ENCODE results near the gene CXCL14.

DNA sequence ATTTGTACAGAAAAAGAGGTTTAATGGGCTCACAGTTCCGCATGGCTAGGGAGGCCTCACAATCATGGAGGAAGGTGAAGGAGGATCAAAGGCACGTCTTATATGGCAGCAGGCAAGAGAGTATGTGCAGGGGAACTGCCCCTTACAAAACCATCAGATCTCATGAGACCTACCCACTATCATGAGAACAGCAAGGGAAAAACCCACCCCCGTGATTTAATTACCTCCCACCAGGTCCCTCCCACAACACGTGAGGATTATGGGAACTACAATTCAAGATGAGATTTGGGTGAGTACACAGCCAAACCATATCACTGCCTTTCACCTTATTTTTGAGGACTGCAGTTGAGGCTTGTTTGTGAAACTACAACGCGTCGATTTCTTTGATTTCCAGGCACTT is 22.2 kb downstream of the CXCL14 start:
- TF ChIP-seq EP300 (IDR thresholded peaks at IDR 0.05), result no peak
- TF ChIP-seq, protein P1, sequence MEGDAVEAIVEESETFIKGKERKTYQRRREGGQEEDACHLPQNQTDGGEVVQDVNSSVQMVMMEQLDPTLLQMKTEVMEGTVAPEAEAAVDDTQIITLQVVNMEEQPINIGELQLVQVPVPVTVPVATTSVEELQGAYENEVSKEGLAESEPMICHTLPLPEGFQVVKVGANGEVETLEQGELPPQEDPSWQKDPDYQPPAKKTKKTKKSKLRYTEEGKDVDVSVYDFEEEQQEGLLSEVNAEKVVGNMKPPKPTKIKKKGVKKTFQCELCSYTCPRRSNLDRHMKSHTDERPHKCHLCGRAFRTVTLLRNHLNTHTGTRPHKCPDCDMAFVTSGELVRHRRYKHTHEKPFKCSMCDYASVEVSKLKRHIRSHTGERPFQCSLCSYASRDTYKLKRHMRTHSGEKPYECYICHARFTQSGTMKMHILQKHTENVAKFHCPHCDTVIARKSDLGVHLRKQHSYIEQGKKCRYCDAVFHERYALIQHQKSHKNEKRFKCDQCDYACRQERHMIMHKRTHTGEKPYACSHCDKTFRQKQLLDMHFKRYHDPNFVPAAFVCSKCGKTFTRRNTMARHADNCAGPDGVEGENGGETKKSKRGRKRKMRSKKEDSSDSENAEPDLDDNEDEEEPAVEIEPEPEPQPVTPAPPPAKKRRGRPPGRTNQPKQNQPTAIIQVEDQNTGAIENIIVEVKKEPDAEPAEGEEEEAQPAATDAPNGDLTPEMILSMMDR (IDR thresholded peaks at IDR 0.05), result no peak
- no peak for TF ChIP-seq POLR2A (IDR thresholded peaks at IDR 0.05)
- no peak for TF ChIP-seq POLR2AphosphoS5 (IDR thresholded peaks at IDR 0.05)
